Sigmoid colon (tissue), 7 donors: ENCODE measurements around the gene TNNT2. TPM values are rescaled to one million over a fixed set of nuclear protein-coding genes. Genes with fewer than 3 reads are reported as not detected.

Experiments
- DNase-seq: peaks from one replicate; pipeline ENCODE4 v3.0.0-alpha.2; 2019
- H3K27ac ChIP-seq, 4 donors: fragments of 200-600 bp; sonication (generic); one replicate each; pipeline ENCODE4 v1.5.1; 2016 to 2019; ENCODE audit warnings: mild to moderate bottlenecking in 1 of 4
- H3K27me3 ChIP-seq, 3 donors: fragments of 200-600 bp; sonication (generic); one replicate each; pipeline ENCODE4 v1.5.1; 2019; ENCODE audit warnings: mild to moderate bottlenecking in 1 of 3
- H3K36me3 ChIP-seq, 4 donors: fragments of 200-600 bp; sonication (generic); one replicate each; pipeline ENCODE4 v1.5.1; 2016 to 2019
- H3K4me1 ChIP-seq, 4 donors: fragments of 200-600 bp; sonication (generic); one replicate each; pipeline ENCODE4 v1.5.1; 2017 to 2019
- H3K4me3 ChIP-seq, 4 donors: fragments of 200-600 bp; sonication (generic); one replicate each; pipeline ENCODE4 v1.5.1; 2017 to 2019; ENCODE audit warnings: mild to moderate bottlenecking in 2 of 4, moderate library complexity in 1 of 4
- H3K9me3 ChIP-seq, 4 donors: fragments of 200-600 bp in 3 of 4; sonication (generic) in 3 of 4; one replicate each; pipeline versions ENCODE4 v1.5.1 to v1.6.1; 2013 to 2019
- CTCF ChIP-seq, 4 experiments: fragments of 450-650 bp in 3 of 4; fragments of 200-600 bp in 1 of 4; IDR thresholded peaks; one replicate each; pipeline ENCODE4 v1.5.1; 2016 to 2019; ENCODE audit warnings: antibody characterized with exemption in 4 of 4, mild to moderate bottlenecking in 3 of 4, moderate library complexity in 2 of 4
- EP300 ChIP-seq, 4 donors: sonication (generic); formaldehyde crosslinking; IDR thresholded peaks; one replicate each; pipeline ENCODE4 v1.6.1; 2017; ENCODE audit warnings: antibody characterized with exemption in 4 of 4
- POLR2A ChIP-seq, 2 donors: fragments of 450-650 bp; IDR thresholded peaks; one replicate each; pipeline ENCODE4 v1.6.1; 2016; ENCODE audit warnings: antibody characterized with exemption in 2 of 2, mild to moderate bottlenecking in 2 of 2, moderate library complexity in 2 of 2
- POLR2AphosphoS5 ChIP-seq, 4 donors: sonication (generic); formaldehyde crosslinking; IDR thresholded peaks; one replicate each; pipeline ENCODE4 v1.6.1; 2017; ENCODE audit warnings: antibody characterized with exemption in 4 of 4
- WGBS, 2 donors: extraction: QIAGEN DNeasy Blood & Tissue Kit; methylation state at CpG; one replicate each; pipeline ENCODE4 v1.1.7; 2013; 5-methylcytosine and 5-hydroxymethylcytosine counted together
- intact Hi-C: fragments of 100-400 bp; cut with DNase I; formaldehyde crosslinking; loops from one replicate; pipeline ENCODE4 v1.15.1; 2023
- polyA plus RNA-seq, 3 donors: library from polyadenylated mRNA; stranded (reverse); fragments of 200-250 nt; gene quantifications; one replicate each; pipeline ENCODE4 v1.2.3, GENCODE V29; 2013
- total RNA-seq, 4 donors: library from RNA; depleted of rRNA; stranded (reverse); fragments of >200 nt; gene quantifications; one replicate each; pipeline ENCODE4 v1.1.0, GENCODE V29; 2016
- donor health status: healthy with polysubstance abuse.
- donor health status: Bipolar disorder and iron deficiency.
- donor health status: healthy.

Gene TNNT2
- total and polyA plus RNA-seq, 7 donors = 0.81 to 34.9 (median 3.9) TPM; not detected in 3

GRCh38 chr1:201346337-201346939 lies 31.0 kb downstream of the TNNT2 start:
- 42 to 53% methylated on average over 5 of the region's 5 CpGs for WGBS, 2 donors
- DNase-seq = no peak
- Histone ChIP-seq H3K36me3 (no peaks in the 10 kb centered on the region), H3K4me3 (no peak overlapping the region), H3K9me3 (no peaks in the 10 kb centered on the region), H3K4me1 (no peaks in the 10 kb centered on the region), H3K27ac (no peak overlapping the region), H3K27me3 (peaks cover 0 to 10% (median 0%) of the 10 kb centered on the region in 3 donors)
- intact Hi-C loops = no loop called here
- TF ChIP-seq CTCF (IDR thresholded peaks at IDR 0.05) (peak in 1 of 4 experiments; percentile 29), POLR2A (IDR thresholded peaks at IDR 0.05) (no peak)

- no peaks in the 10 kb centered on the region for H3K36me3 ChIP-seq
- peaks cover 0 to 10% (median 0%) of the 10 kb centered on the region in 3 donors for H3K27me3 ChIP-seq
- H3K27ac ChIP-seq = no peak overlapping the region
- WGBS, 2 donors = 94 to 95% methylated on average over 5 of the region's 5 CpGs
- intact Hi-C loops = no loop called here
- no peaks in the 10 kb centered on the region for H3K4me1 ChIP-seq
- TF ChIP-seq POLR2A (IDR thresholded peaks at IDR 0.05) (no peak), EP300 (IDR thresholded peaks at IDR 0.05) (no peak), POLR2AphosphoS5 (IDR thresholded peaks at IDR 0.05) (no peak), CTCF (IDR thresholded peaks at IDR 0.05) (no peak)
- H3K9me3 ChIP-seq = peaks cover 0 to 3% (median 0%) of the 10 kb centered on the region in 4 donors
- no peak overlapping the region for H3K4me3 ChIP-seq
- DNase-seq = no peak
Observed at GRCh38 chr1:201345081-201345355, 32.5 kb downstream of the TNNT2 start.

- no peak overlapping the region for H3K27ac ChIP-seq
- TF ChIP-seq POLR2AphosphoS5 (IDR thresholded peaks at IDR 0.05) (no peak), EP300 (IDR thresholded peaks at IDR 0.05) (no peak), POLR2A (IDR thresholded peaks at IDR 0.05) (no peak), CTCF (IDR thresholded peaks at IDR 0.05) (no peak)
- H3K36me3 ChIP-seq = no peaks in the 10 kb centered on the region
- intact Hi-C loops = no loop called here
- H3K4me3 ChIP-seq = no peak overlapping the region
- H3K9me3 ChIP-seq = peaks cover 0 to 3% (median 0%) of the 10 kb centered on the region in 4 donors
- H3K27me3 ChIP-seq = peaks cover 0 to 10% (median 0%) of the 10 kb centered on the region in 3 donors
- WGBS, 2 donors = 79 to 80% methylated on average over 7 of the region's 7 CpGs
- H3K4me1 ChIP-seq = no peaks in the 10 kb centered on the region
- DNase-seq = no peak
Observed at GRCh38 chr1:201344206-201345080, 33.0 kb downstream of the TNNT2 start.

- no peaks in the 10 kb centered on the region for H3K4me1 ChIP-seq
- intact Hi-C loops = no loop called here
- TF ChIP-seq POLR2A (IDR thresholded peaks at IDR 0.05) = no peak
- TF ChIP-seq CTCF (IDR thresholded peaks at IDR 0.05) = no peak
- TF ChIP-seq EP300 (IDR thresholded peaks at IDR 0.05) = no peak
- TF ChIP-seq POLR2AphosphoS5 (IDR thresholded peaks at IDR 0.05) = no peak
- peaks cover 0 to 3% (median 0%) of the 10 kb centered on the region in 4 donors for H3K9me3 ChIP-seq
- 84 to 91% methylated on average over 1 of the region's 1 CpG for WGBS, 2 donors
- no peaks in the 10 kb centered on the region for H3K27me3 ChIP-seq
- no peaks in the 10 kb centered on the region for H3K36me3 ChIP-seq
- H3K27ac ChIP-seq = no peak overlapping the region
- DNase-seq = no peak
- no peak overlapping the region for H3K4me3 ChIP-seq
Observed at GRCh38 chr1:201341377-201341776, 36.1 kb downstream of the TNNT2 start.
